Subcutaneous preadipocyte (primary cell): ENCODE data around the gene NEDD8. TPM values are rescaled to one million over a fixed set of nuclear protein-coding genes. Genes with fewer than 3 reads are reported as not detected.

ENCODE experiments used
- small RNA-seq: library from RNA; depleted of rRNA; stranded (forward); fragments of <200 nt; gene quantifications from one replicate; pipeline ENCODE3, GENCODE V24; 2012
- total RNA-seq: library from RNA; depleted of rRNA; stranded (reverse); fragments of >200 nt; gene quantifications from 2 replicates; pipeline ENCODE4 v1.2.3, GENCODE V29; 2012

The NEDD8 gene
- total RNA-seq, result 84.3 and 102 TPM in 2 replicates

GRCh38 chr14:24232121-24232644 lies at the start of gene NEDD8:
Gene NEDD8 (minus strand): TSS chr14:24232367. CDS start chr14:24232267, 100 bp downstream.

DNA sequence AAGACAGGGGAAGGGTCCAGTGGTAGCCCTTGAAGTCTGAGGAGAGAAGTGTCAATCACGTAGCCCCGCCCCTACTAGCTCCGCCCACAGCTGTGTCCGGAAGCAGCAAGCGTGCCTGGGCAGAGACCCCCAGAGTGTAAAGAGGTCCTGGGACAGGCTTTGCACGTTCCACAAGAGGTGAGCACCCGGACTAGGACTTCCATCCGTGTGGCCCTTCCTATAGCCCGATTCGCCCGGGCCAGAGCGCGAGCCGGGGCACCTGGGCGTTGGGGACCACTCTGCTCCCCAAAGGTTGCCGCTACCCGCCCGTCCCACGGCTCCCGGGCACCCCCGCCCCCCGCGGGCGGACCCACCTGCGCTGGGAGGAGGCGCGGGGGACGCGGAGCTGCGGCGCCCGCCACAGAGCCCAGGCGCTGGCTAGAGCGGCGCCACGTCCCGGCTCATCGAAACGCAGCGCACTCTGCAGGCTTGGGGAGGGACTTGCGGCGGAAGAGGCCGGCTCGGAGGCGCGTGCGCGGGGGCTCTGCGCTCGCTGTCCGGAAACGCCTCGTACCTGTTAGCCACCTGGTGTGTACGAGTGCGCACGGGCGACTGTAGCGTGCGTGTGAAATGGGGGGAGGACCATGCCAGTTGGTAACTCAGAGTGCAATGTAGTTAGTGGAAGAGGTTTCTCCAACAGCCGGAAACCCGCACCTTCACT lies 39.1 kb upstream of the NEDD8 start, which contains the start of gene RABGGTA:
Gene RABGGTA (minus strand): TSS at position 464 of the 700 bp plus-strand sequence. CDS start 482 bp downstream, outside the sequence.

GRCh38 chr14:24262821-24263733 lies 30.9 kb upstream of the NEDD8 start, which contains the start of gene TGM1:
Gene TGM1 (minus strand): TSS chr14:24263177. CDS start chr14:24262352, 825 bp downstream.

DNA sequence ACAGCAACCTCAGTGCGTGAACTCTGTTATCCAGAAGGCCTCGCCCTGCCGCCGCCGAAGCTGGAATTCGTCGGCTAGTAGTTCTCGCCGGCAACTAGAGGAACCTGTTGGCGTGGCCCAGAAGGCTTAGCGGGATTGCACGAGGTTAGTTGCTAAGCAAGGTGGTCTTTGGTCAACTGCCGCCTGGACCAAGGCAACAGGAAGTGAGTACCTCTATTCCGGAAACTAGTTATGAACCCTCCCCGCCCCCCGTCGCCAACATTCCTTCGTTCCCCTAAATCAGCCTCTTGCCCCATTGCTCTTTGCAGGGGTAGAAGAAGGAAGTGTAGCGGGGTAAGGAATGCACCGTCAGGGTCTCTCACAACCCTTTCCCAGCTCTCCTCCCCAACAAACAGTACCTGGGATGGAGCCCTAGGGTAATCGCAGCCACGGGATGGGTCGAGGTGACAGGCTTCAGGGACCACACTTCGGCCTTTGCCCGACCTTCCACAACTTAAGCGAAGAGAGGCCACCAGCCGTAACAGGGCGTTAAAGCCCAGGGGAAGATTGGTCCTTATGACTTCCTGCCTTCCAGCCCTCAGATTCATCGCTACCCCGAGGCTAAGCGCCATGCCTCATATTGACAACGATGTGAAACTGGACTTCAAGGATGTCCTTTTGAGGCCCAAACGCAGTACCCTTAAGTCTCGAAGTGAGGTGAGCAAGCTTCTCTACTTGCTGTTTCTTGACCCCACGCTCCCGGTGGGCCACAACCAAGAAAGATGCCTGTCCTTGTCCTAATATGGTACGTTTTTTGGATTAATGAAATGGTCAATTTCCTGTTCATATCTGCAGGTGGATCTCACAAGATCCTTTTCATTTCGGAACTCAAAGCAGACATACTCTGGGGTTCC lies 724 bp upstream of the NEDD8 start, which contains the start of gene GMPR2:
Gene GMPR2 (plus strand): TSS at position 285 of the 893 bp plus-strand sequence. CDS start 325 bp downstream, at position 610.

DNA sequence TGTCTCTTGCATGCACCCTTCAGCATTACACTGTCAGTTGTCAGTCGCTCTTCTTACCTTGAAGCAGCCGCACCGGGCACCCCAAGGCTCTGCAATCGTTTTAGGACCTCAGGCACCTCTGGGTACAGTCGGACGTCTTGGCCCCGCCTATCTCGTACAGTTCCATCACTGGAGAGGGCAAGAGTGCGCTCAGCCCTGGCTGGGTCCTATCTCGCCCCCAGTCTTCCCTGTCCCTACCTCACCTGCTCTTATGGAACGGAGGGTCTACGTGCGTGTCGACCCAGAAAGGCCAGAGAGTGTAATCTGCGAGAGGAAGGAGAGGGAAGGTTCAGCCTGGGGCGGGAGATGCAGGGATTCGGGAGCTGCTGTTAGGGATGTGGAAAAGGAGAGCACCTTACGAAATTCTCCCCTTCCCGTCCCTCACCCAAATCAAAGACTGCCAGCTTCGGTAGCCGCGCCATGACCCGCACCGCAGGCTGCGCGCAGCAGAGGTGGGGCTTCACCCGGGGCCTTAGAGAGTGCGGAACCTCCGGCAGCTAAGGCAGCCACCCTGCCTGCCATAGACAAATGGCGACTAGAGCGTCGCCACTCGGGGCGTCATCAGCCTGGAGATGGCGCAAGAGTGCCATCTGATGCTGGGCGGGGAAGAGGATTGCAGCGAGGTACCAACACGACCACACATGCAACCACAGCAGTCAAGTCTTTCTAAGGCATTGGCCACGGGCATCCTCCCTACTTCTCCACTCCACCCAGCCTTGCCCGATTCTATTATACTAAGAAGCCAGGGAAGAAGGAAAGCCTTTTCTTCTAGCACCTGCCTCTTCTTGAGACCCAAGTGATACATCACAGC lies 16.4 kb downstream of the NEDD8 start, which contains the start of gene MDP1:
Gene MDP1 (minus strand): TSS at position 572 of the 850 bp plus-strand sequence. CDS start 111 bp downstream, at position 461.

GRCh38 chr14:24212924-24213865 lies 19.0 kb downstream of the NEDD8 start, which contains the start of gene CHMP4A:
Gene CHMP4A (minus strand): TSS chr14:24213488. CDS start chr14:24213439, 49 bp downstream.

DNA sequence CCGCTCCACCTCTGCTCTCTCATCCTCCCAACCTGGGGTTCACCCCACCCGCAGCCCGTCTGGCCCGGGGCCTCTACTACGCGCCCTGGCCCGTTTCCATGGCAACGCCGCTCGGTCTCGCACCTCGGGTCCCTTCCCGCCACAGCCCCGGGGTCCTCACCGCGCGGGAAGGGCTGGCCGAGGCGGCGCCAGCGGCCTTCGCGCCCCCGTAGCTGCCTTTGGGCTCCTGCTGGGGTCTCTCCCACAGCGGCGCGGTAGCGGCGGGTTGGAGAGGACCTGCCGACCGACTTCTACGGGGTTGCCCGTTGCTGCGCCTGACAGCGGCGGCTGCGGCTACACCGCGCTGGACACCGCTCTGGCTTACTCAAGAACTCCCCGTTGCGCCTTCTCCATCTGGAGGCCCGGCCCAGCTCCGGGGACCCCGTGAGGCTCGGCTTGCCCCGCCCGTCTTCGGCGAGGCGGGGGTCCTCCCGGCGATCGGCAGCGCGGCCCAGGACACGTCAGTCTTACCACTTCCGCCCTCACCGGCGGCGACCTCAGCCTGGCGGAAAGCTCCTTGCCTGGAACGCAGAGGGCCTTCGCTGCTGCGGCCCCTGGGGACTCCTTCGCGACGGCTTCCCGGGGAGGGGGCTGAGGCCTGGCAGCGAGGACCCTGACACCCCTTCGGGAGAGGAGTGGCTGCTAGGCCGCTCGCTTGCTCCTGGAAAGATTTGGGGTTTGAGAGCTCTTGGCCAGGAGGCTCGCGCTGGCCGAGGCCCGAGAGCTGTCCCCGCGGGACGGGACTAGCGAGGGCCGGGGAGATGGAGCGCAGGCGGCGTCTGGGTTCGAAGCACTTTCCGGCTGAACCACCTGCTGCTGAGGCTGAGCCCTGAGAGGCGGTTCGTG lies 36.7 kb downstream of the NEDD8 start, which contains the start of gene TM9SF1:
Gene TM9SF1 (minus strand): TSS at position 256 of the 885 bp plus-strand sequence. CDS start 422 bp downstream, outside the sequence.

GRCh38 chr14:24188251-24189058 lies 43.7 kb downstream of the NEDD8 start, which contains the start of gene IPO4:
Gene IPO4 (minus strand): TSS chr14:24188816. CDS start chr14:24188787, 29 bp downstream.

DNA sequence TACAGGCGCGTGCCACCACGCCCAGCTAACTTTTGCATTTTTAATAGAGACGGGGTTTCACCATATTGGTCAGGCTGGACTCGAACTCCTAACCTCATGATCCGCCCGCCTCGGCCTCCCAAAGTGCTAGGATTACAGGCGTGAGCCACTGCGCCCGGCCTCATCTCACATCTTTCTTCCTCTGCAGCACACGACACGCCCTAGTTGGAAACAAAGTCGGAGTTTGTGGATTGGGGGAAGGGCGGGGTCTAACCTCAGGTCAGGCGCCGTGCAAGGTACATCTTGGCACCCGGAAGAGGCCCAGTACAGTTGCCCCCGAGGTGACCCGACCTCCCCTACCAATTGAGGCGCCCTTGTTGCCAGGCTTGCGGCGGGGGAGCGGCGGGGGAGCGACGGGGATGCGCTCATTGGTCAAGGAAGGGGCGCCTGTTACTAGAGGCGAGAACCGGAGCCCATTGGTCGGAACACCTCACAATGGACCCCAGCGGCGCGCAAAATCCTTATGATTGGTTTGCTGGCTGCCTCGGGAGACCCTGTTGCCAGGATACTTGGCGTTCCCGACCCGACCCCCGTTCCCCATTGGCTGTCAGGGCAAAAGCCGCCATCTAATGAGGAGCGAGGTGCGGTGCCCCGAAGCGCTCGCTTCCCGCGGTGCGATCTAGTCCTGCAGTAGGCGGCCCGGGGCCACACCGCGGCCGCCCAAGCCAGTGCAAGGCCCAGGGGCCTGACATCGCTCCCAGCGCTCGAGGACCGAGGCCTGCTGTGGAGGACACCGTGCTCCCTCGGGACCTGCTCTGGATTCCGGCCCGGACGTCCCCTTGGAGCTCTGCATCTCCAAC lies 60.5 kb downstream of the NEDD8 start, which contains the start of gene REC8:
Gene REC8 (plus strand): TSS at position 659 of the 839 bp plus-strand sequence. CDS start 473 bp downstream, outside the sequence.

Small RNAs within 50 kb of the gene (small RNA-seq; reads per million reads assigned to genes)
- gene AL136295.4, result not detected
- 0.08 reads per million for gene CHMP4A
- 0.19 reads per million for gene IPO4
- not detected for gene MDP1

Other genes with a start within 250 kb of the NEDD8 start
- 9.2 and 11.0 TPM in 2 replicates for gene DHRS4L2, start 243.4 kb downstream of the NEDD8 start, total RNA-seq
- gene CARMIL3, start 180.4 kb downstream of the NEDD8 start, total RNA-seq, result under 0.01 TPM in 1 of 2 replicates, not detected in the other
- gene CPNE6, start 160.8 kb downstream of the NEDD8 start, total RNA-seq, result not detected in 2 replicates
- 10.3 and 13.9 TPM in 2 replicates for gene PCK2, start 138.1 kb downstream of the NEDD8 start, total RNA-seq
- 44.5 and 46.1 TPM in 2 replicates for gene DCAF11, start 117.6 kb downstream of the NEDD8 start, total RNA-seq
- 0.78 and 1.1 TPM in 2 replicates for gene NRL, start 117.4 kb downstream of the NEDD8 start, total RNA-seq
- gene FITM1, start 101.7 kb downstream of the NEDD8 start, total RNA-seq, result 0.37 TPM in 1 of 2 replicates, not detected in the other
- gene PSME1, start 96.2 kb downstream of the NEDD8 start, total RNA-seq, result 62.9 and 93.7 TPM in 2 replicates
- 12.1 and 13.3 TPM in 2 replicates for gene EMC9, start 90.8 kb downstream of the NEDD8 start, total RNA-seq
- 72.1 and 87.5 TPM in 2 replicates for gene PSME2, start 85.8 kb downstream of the NEDD8 start, total RNA-seq
- gene RNF31, start 84.9 kb downstream of the NEDD8 start, total RNA-seq, result 40.8 and 43.8 TPM in 2 replicates
- 38.3 and 59.5 TPM in 2 replicates for gene IRF9, start 71.1 kb downstream of the NEDD8 start, total RNA-seq
- gene REC8, start 60.3 kb downstream of the NEDD8 start, total RNA-seq, result 1.8 TPM in 2 replicates
- gene IPO4, start 43.6 kb downstream of the NEDD8 start, total RNA-seq, result 74.6 and 97.4 TPM in 2 replicates
- gene TM9SF1, start 36.9 kb downstream of the NEDD8 start, total RNA-seq, result 53.2 and 56.2 TPM in 2 replicates
- gene TSSK4, start 26.7 kb downstream of the NEDD8 start, total RNA-seq, result under 0.01 and 0.20 TPM in 2 replicates
- 10.0 and 10.3 TPM in 2 replicates for gene CHMP4A, start 18.9 kb downstream of the NEDD8 start, total RNA-seq
- gene MDP1, start 16.3 kb downstream of the NEDD8 start, total RNA-seq, result 10.8 and 14.7 TPM in 2 replicates
- 54.2 and 64.3 TPM in 2 replicates for gene GMPR2, start 562 bp upstream of the NEDD8 start, total RNA-seq
- 37.7 and 46.3 TPM in 2 replicates for gene TINF2, start 10.3 kb upstream of the NEDD8 start, total RNA-seq
- gene TGM1, start 30.8 kb upstream of the NEDD8 start, total RNA-seq, result 0.78 and 1.1 TPM in 2 replicates
- 22.4 and 30.1 TPM in 2 replicates for gene RABGGTA, start 39.2 kb upstream of the NEDD8 start, total RNA-seq
- 10.0 and 16.2 TPM in 2 replicates for gene DHRS1, start 67.4 kb upstream of the NEDD8 start, total RNA-seq
- 19.1 and 27.2 TPM in 2 replicates for gene NOP9, start 67.5 kb upstream of the NEDD8 start, total RNA-seq
- 1.2 and 2.2 TPM in 2 replicates for gene CIDEB, start 75.6 kb upstream of the NEDD8 start, total RNA-seq
- 5.3 and 5.5 TPM in 2 replicates for gene LTB4R2, start 77.8 kb upstream of the NEDD8 start, total RNA-seq
- gene LTB4R, start 79.1 kb upstream of the NEDD8 start, total RNA-seq, result 1.4 and 2.2 TPM in 2 replicates
- gene ADCY4, start 102.7 kb upstream of the NEDD8 start, total RNA-seq, result 3.7 and 11.5 TPM in 2 replicates
- gene RIPK3, start 107.6 kb upstream of the NEDD8 start, total RNA-seq, result 3.7 TPM in 2 replicates
- 53.3 and 54.0 TPM in 2 replicates for gene NFATC4, start 135.8 kb upstream of the NEDD8 start, total RNA-seq
- gene NYNRIN, start 166.6 kb upstream of the NEDD8 start, total RNA-seq, result 3.9 and 4.8 TPM in 2 replicates
- 1.4 and 4.4 TPM in 2 replicates for gene CBLN3, start 197.3 kb upstream of the NEDD8 start, total RNA-seq
- 36.4 and 44.2 TPM in 2 replicates for gene KHNYN, start 197.6 kb upstream of the NEDD8 start, total RNA-seq
- gene SDR39U1, start 210.4 kb upstream of the NEDD8 start, total RNA-seq, result 9.6 and 12.9 TPM in 2 replicates